Endothelial cell of umbilical vein (primary cell): Measurements from ENCODE around the gene RPSA. TPM values are rescaled to one million over a fixed set of nuclear protein-coding genes. Genes with fewer than 3 reads are reported as not detected.

Source experiments
- BruUV-seq: library from RNA; stranded (reverse); fragments of 400-500 nt; replicated peaks from 2 replicates; lab custom pipeline; 2021; lab: Mats Ljungman, UMichigan
- CTCF ChIA-PET: fragments of 300-600, 350-600 bp; sonication (Branson Sonifier 250); formaldehyde crosslinking; loops from one replicate; lab custom pipeline; 2021; ENCODE audit warnings: antibody characterized with exemption, inconsistent platforms; lab: Charles Lee
- POLR2A ChIA-PET: fragments of 300-600, 350-600 bp; sonication (Branson Sonifier 250); formaldehyde crosslinking; loops from one replicate; lab custom pipeline; 2021; ENCODE audit warnings: antibody characterized with exemption, inconsistent platforms; lab: Charles Lee
- DNase-seq: peaks from one replicate; pipeline ENCODE4 v3.0.0-alpha.2; 2011; ENCODE audit warnings: low read depth, low spot score
- FAIRE-seq: peaks from 2 replicates; lab custom pipeline; 2011; peaks lifted over from hg19 to GRCh38; lab: Jason Lieb, UNC
- H2AFZ ChIP-seq: 2 replicates; pipeline ENCODE4 v1.6.0; 2012; ENCODE audit warnings: low read depth, low read length, control low read depth, inconsistent platforms
- H3K27ac ChIP-seq: 2 replicates; pipeline ENCODE4 v1.5.1; 2011; ENCODE audit warnings: low read depth, mild to moderate bottlenecking, control low read depth, low read length, moderate library complexity; ENCODE audit not compliant: insufficient read depth
- H3K27me3 ChIP-seq, 2 experiments: 2 replicates each; pipeline versions ENCODE4 v1.6.0 to v1.6.1; 2011; ENCODE audit warnings: low read length in 2 of 2, mixed read lengths in 1 of 2; ENCODE audit not compliant: control insufficient read depth in 2 of 2, insufficient read depth in 2 of 2
- H3K36me3 ChIP-seq, 2 experiments: 2 replicates in 1 of 2; 3 replicates in 1 of 2; pipeline ENCODE4 v1.5.1; 2011; ENCODE audit warnings: low read length in 2 of 2, mild to moderate bottlenecking in 1 of 2, moderate library complexity in 1 of 2; ENCODE audit not compliant: control insufficient read depth in 2 of 2, insufficient read depth in 2 of 2; ENCODE audit errors: extremely low read depth in 1 of 2
- H3K4me1 ChIP-seq: 3 replicates; pipeline ENCODE4 v1.5.1; 2011; ENCODE audit warnings: mild to moderate bottlenecking, low read length; ENCODE audit not compliant: control insufficient read depth, insufficient read depth; ENCODE audit errors: extremely low read depth
- H3K4me2 ChIP-seq: 2 replicates; pipeline ENCODE4 v1.6.1; 2011; ENCODE audit warnings: low read length, control low read depth, mixed read lengths; ENCODE audit not compliant: insufficient read depth
- H3K4me3 ChIP-seq, 3 experiments: fragments of 200-600 bp in 1 of 3; sonication (generic), shearing (Covaris generic) in 1 of 3; replicated peaks in 1 of 3; 2 replicates each; pipeline ENCODE4 v1.5.1; 2011 to 2016; ENCODE audit warnings: control low read depth in 3 of 3, low read length in 3 of 3, mild to moderate bottlenecking in 2 of 3, inconsistent platforms in 1 of 3, low read depth in 1 of 3, moderate library complexity in 1 of 3; ENCODE audit not compliant: insufficient read depth in 1 of 3
- H3K79me2 ChIP-seq: 2 replicates; pipeline ENCODE4 v1.6.0; 2012; ENCODE audit warnings: low read length, inconsistent platforms; ENCODE audit not compliant: control insufficient read depth, insufficient read depth
- H3K9ac ChIP-seq: replicated peaks from 2 replicates; pipeline ENCODE3; 2011; ENCODE audit warnings: low read length, control low read depth; ENCODE audit not compliant: insufficient read depth; ENCODE audit errors: extremely low read depth
- H3K9me1 ChIP-seq: replicated peaks from 3 replicates; pipeline ENCODE4 v1.6.0; 2011; ENCODE audit warnings: mild to moderate bottlenecking, low read length; ENCODE audit not compliant: control insufficient read depth, insufficient read depth; ENCODE audit errors: extremely low read depth
- H3K9me3 ChIP-seq: replicated peaks from 2 replicates; pipeline ENCODE4 v1.5.1; 2012; ENCODE audit warnings: low read length, inconsistent platforms; ENCODE audit not compliant: control insufficient read depth, insufficient read depth
- H4K20me1 ChIP-seq: replicated peaks from 2 replicates; pipeline ENCODE3; 2011; ENCODE audit warnings: mild to moderate bottlenecking, low read length; ENCODE audit not compliant: control insufficient read depth, insufficient read depth; ENCODE audit errors: extremely low read depth
- CTCF ChIP-seq, 2 donors: IDR thresholded peaks; 1 replicate in 1 of 2; 2 replicates in 1 of 2; pipeline ENCODE4 v1.5.1; 2011; ENCODE audit warnings: low read length in 2 of 2, mild to moderate bottlenecking in 2 of 2, moderate library complexity in 2 of 2, control low read depth in 1 of 2, inconsistent platforms in 1 of 2, low read depth in 1 of 2; ENCODE audit not compliant: insufficient read depth in 1 of 2; ENCODE audit errors: extremely low read depth in 1 of 2
- EZH2 ChIP-seq: IDR thresholded peaks from 2 replicates; pipeline ENCODE4 v1.6.1; 2012; ENCODE audit warnings: borderline replicate concordance, low read depth, mild to moderate bottlenecking, moderate library complexity, low read length, inconsistent platforms; ENCODE audit not compliant: severe bottlenecking
- FOS ChIP-seq: IDR thresholded peaks from 2 replicates; pipeline ENCODE4 v1.6.1; 2011; ENCODE audit warnings: mild to moderate bottlenecking, low read length, moderate library complexity, borderline replicate concordance; ENCODE audit not compliant: insufficient read depth
- GATA2 ChIP-seq: IDR thresholded peaks from 2 replicates; pipeline ENCODE4 v1.7.0; 2011; ENCODE audit warnings: low read depth, mild to moderate bottlenecking, moderate library complexity, mixed read lengths, low read length; ENCODE audit not compliant: insufficient read length, insufficient read depth
- JUN ChIP-seq: IDR thresholded peaks from 2 replicates; pipeline ENCODE4 v1.6.1; 2011; ENCODE audit warnings: borderline replicate concordance, low read depth; ENCODE audit not compliant: insufficient read length, insufficient read depth
- MAX ChIP-seq: IDR thresholded peaks from 2 replicates; pipeline ENCODE4 v1.6.1; 2011; ENCODE audit not compliant: insufficient read depth, insufficient read length
- MYC ChIP-seq: IDR thresholded peaks from one replicate; pipeline ENCODE4 v1.6.1; 2011; ENCODE audit warnings: mild to moderate bottlenecking, low read depth, low read length
- POLR2A ChIP-seq: IDR thresholded peaks from 2 replicates; pipeline ENCODE4 v1.6.1; 2012; ENCODE audit warnings: low read depth, mild to moderate bottlenecking, control low read depth, low read length
- POLR2AphosphoS5 ChIP-seq: IDR thresholded peaks from 2 replicates; pipeline ENCODE4 v1.6.1; 2012; ENCODE audit warnings: low read depth, mild to moderate bottlenecking, control low read depth, low read length, moderate library complexity; ENCODE audit not compliant: insufficient read depth
- dilution Hi-C: fragments of 300-500 bp; cut with MboI; formaldehyde crosslinking; loops from one replicate; pipeline ENCODE4 v1.15.0; 2019; ENCODE audit warnings: low sequenced_read_pairs; ENCODE audit not compliant: extremely low pct_ligation_motif_present
- intact Hi-C: fragments of 100-400 bp; cut with micrococcal nuclease; formaldehyde crosslinking; loops from one replicate; pipeline ENCODE4 v1.10.0; 2022
- polyA plus RNA-seq, 4 experiments: library from polyadenylated mRNA; depleted of rRNA in 3 of 4; stranded (reverse) in 3 of 4; unstranded in 1 of 4; fragments of >200 nt; gene quantifications; 2 replicates each; pipeline versions ENCODE4 v1.2.1 to v1.2.3, GENCODE V29; 2011 to 2012; ENCODE audit warnings: missing spikeins in 1 of 4
- total RNA-seq: library from RNA; stranded (reverse); gene quantifications from 2 replicates; pipeline ENCODE4 v1.2.3, GENCODE V29; 2021

RPSA gene
- total and polyA plus RNA-seq, 2 donors (not counting 3 experiments of a cell fraction or from before 2014, with no cell fraction given) = 1,357 to 3,687 TPM

GRCh38 chr3:39387411-39387975, 19.0 kb upstream of the RPSA start:
- TF ChIP-seq POLR2AphosphoS5 (no peak), EZH2 (no peak), CTCF (IDR thresholded peaks at IDR 0.05; ENCODE audit: extremely low read depth in 1 of 2, insufficient read depth in 1 of 2, low read depth in 1 of 2, low read length in 2 of 2) (no peak), FOS (no peak), GATA2 (no peak), JUN (no peak), MAX (no peak), MYC (no peak), POLR2A (no peak)
- intact Hi-C loops (loop anchor here (1.0 to 10.0 kb wide), 2 partner anchors 8 to 1067 kb away; partner anchors contain the start of gene RPL14), dilution Hi-C loops (no loop called here)
- H3K9me3 ChIP-seq = no peaks in the 10 kb centered on the region
- H3K4me2 ChIP-seq = no peak overlapping the region
- H3K79me2 ChIP-seq = peaks cover 37% of the 10 kb centered on the region
- H3K4me1 ChIP-seq = peaks cover 8% of the 10 kb centered on the region
- ChIA-PET CTCF (interaction anchor here (0.9 kb wide), 1 partner anchor 10 kb away, joined by 3 read pairs; no protein-coding TSS in a partner anchor), POLR2A (no interaction called here)
- no peak overlapping the region for H2AFZ ChIP-seq
- H3K4me3 ChIP-seq = no peak overlapping the region
- H3K9me1 ChIP-seq = no peaks in the 10 kb centered on the region
- no TSS peak for BruUV-seq
- peaks cover 6 to 8% of the 10 kb centered on the region in 2 experiments for H3K36me3 ChIP-seq
- no peak overlapping the region for H3K27ac ChIP-seq
- no peak overlapping the region for H3K9ac ChIP-seq
- peaks cover 15% of the 10 kb centered on the region for H4K20me1 ChIP-seq
- FAIRE-seq (no peak), DNase-seq (no peak)
- H3K27me3 ChIP-seq = no peaks in the 10 kb centered on the region
